Measurements from ENCODE around the gene PARVA.

PARVA gene

GRCh38 chr11:12556788-12557384, 179.5 kb downstream of the PARVA start:
- no peak for DNase-seq (ENCODE audit: low read depth)

- no peak for DNase-seq (ENCODE audit: low read depth)
Measured at GRCh38 chr11:12559011-12559410, 181.6 kb downstream of the PARVA start.

GRCh38 chr11:12560362-12560761, 183.0 kb downstream of the PARVA start:
- no peak for DNase-seq (ENCODE audit: low read depth)

- DNase-seq (ENCODE audit: low read depth), result no peak
Measured at GRCh38 chr11:12560861-12561260, 183.5 kb downstream of the PARVA start.

GRCh38 chr11:12564012-12564411, 186.6 kb downstream of the PARVA start:
- DNase-seq (ENCODE audit: low read depth), result no peak

GRCh38 chr11:12565406-12565805, 188.0 kb downstream of the PARVA start:
- DNase-seq (ENCODE audit: low read depth), result no peak

DNA sequence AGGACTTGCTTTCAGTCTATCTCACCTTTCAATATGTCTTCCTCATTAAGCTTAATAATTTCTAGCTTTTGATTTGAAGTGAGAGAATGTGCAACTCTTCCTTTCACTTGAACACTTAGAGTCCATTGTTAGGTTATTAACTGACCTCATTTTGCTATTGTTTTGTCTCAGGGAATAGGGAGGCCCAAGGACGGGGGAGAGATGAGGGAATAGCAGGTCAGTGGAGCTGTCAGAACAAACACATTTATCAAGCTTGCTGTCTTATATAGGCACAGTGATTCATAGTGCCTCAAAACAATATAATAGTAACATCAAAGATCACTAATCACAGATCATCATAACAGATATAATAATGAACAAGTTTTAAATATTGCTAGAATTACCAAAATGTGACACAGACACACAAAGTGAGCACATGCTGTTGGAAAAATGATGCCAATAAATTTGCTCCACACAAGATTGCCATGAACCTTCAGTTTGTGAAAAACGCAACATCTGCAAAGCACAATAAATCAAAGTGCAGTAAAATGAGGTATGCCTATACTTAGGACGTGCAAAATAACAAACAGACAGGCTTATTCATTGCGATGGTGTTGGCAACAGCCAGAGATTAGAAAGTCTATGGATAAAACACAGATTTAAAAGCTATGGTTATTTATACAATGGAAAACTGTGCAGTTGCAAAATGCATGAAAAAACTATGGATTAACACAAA, 190.5 kb downstream of the PARVA start:
- no peak for DNase-seq (ENCODE audit: low read depth)

DNA sequence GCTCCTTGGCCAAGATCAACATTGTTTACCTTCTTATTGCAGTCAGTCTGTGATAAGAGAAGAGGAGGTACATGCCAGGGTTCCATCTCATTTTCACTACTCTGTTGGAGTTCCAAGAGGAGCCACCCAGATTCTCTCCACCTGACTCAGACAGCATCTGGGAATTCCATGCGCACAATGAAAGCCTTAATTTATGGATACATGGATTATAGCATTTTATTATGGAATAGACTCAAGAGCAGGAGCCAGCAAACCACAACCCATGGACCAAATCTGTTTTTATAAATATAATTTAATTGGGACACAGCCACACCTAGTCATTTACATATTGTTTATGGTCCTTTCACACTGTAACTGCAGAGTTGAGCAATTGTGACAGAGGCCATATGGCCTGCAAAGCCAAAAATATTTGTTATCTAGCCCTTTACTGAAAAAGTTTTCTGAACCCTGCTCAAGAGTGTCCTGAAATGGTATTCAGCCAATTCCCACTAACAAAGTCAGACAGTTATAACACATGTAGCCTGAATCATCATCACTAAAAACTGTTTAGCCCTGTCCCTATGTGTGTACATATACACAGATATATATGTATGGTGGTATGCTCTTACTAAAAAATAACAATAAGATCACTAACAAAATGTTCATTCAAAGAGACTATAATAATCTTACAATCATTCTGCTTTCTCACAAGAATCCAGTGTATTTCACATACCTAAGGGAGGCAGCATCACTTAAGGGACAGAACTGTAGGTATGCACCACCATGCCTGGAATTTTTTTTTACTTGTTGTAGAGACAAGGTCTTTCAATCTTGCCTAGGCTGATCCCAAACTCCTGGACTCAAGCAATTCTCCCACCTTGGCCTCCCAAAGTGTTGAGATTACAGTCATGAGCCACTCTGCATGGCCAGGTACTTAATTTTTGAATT, 192.4 kb downstream of the PARVA start:
- DNase-seq (ENCODE audit: low read depth), result no peak

DNA sequence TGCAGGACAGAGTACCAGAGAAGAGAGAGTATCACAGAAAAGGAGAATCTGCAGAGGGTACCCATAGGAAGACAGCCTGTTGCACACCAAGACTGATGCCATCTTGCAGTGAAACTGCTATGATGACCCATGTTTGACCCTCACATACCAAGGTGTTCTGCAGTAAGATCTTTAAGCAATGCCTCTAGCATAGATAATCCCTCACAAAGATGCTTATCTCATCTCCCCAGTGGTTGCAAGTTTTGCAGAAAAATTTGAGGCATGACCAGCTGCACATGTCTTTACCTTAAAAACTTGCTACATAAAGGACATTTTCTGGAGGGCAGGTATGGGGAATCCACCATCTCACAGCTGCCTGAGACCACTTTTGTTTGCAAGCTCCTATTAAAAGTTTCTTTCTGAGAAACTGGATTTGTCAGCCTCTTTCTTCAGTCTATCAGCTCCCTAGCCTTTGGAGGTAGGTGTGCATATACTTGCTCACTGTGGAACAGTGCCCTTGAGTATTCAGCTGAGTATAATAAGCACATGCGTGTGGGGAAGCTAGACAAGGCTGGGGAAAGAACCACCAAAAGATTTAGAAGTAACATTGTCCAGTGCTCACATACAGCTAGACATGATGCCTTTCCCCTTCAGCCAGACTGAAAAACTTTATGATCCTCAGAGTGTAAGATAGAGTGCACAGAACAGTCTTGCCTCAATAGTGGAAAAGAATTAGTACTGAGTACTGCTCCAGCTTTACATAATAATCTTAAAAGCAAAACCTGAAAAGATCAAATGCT, 196.5 kb downstream of the PARVA start:
- no peak for DNase-seq (ENCODE audit: low read depth)

DNA sequence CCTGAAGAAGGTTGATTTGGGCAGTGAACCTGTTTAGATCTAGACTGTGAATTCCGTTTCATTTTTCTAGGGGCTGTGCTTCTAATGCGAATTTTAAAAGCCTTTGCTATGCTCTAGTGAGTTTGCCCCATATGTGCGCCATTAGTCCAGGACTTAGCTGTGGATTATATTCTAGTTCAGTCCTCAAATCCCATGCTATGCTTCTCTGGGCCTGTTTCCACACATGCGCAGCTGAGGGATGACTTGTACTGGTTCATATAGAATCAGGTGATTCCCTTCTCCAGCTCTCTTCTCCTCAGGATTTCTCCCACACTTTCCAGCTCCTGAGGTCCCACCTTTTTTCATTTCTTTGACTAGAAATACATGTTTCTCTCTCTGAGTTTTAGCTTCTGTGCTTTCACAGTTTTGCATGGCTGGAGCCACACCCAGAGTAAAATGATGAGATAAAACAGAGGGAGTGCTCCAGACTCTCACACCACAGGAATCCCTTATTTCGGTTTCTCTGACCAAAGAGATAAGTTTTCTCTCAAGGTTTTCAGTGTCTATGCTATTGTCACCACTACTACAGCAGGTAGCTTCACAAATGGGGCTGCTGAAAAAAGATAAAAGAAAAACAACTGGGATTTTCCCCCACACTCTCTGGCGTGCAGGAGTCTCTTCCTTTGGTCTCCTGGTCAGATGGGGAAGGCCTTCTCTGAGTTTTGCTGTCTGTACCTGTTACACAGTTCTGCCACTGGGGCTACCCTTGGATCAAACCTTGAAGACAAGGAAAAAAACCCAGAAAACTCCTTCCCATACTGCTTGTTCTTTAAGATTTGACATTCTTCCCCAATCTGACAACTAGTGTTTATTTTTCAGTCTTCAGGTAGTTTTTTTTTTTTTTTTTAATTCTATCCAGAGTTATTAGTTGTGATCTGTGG, 200.6 kb downstream of the PARVA start:
- no peak for DNase-seq (ENCODE audit: low read depth)

DNA sequence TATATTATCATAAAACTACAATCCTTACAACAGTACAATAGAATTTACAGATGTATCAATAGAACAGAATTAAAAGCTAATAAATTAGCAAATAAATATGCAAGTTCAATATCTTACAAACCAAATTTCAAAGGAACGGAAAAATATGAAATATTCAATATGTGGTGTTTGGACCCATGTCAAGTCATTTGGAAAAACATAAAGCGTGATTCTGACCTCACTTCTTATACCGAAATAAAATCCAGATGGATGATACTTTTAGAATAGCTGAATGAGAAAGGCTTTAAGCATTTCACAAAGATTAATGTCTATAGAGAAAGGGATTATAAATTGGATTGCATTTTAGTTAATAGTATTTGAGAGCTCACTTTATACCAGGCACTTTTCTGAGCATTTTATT, 204.0 kb downstream of the PARVA start:
- DNase-seq (ENCODE audit: low read depth), result no peak

GRCh38 chr11:12581923-12582322, 204.6 kb downstream of the PARVA start:
- no peak for DNase-seq (ENCODE audit: low read depth)
